Measurements from ENCODE around the gene COL4A1. TPM values are rescaled to one million over a fixed set of nuclear protein-coding genes. Genes with fewer than 3 reads are reported as not detected.

Gene COL4A1
- 1,096 TPM for total RNA-seq
- polyA plus RNA-seq, result 334 TPM

DNA sequence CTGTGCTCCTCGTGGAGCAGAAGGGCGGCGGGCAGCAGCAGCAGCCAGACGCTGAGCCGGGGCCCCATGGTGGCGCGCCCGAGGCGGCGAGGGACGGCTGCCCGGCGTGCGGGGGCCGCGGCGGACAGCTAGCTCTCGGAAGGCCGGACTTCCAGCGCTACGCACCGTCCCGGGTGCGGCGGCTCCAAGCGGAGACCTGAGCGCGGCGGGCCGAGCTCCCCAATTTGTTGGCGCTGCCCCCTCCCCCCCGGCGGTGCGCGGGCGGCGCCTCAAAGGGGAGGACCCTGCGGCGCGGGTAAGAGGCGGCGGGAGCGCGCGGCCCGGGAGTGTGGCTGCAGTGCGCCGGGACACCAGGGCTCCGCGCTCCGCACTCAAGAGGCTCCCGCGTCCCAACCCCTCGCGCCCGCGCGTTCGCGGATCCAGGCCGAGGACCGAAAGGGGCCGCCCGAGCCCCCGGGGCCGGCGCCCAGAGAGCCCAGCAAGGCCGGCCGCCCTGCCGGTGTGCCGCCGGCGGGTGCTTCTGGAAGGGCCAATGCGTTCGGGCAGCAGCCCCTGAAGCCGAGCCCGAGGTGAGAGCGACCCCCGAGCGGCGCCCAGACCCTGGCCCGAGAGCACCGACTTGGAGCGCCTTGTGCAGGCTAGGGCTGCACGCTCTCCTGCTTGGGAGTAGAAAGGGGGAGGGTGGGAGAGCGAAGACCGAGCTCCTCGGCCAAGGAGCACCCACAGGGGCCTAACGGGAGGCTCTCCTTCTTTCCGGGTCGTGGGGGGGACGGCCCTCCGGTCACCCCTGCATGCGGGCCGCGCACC lies at the start of gene COL4A1, which contains the start of gene COL4A2:
Gene COL4A1, minus strand, starts transcription at position 198 of the 807 bp plus-strand sequence. Its CDS starts 130 bp downstream, at position 68.
Gene COL4A2, plus strand, starts transcription at position 325 of the 807 bp plus-strand sequence. CDS start 620 bp downstream, outside the sequence.
- Histone ChIP-seq H3K27ac (ENCODE audit: low read depth) (peak within 1 kb of the TSS; percentile 90), H3K4me3 (ENCODE audit: low read depth, low read length) (peak within 1 kb of the TSS; percentile 70), H3K36me3 (ENCODE audit: insufficient read depth) (no peaks in the 10 kb centered on the region), H3K4me1 (ENCODE audit: insufficient read depth) (no peaks in the 10 kb centered on the region)
- DNase-seq (ENCODE audit: extremely low spot score), result no peak
- WGBS, result under 1% methylated on average over 91 of the region's 96 CpGs

DNA sequence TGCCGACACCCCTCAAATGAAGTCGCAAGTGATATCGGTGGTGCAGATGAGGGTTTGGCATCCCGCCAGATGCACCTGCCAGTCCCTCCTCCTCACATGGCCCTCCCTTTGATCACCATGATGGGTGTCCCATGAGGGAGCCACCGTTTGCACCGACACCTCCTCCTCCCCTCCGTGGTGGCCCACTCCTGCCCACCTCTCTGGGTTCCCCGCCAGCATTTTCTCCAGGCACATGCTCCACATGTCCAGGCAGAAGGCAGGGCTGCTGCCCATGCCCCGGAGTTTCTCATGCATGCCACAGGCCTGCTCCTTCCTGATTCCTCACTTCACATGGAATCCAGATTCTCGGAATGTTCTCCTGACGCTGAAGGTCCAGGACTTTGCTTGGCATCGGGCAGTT lies 49.4 kb upstream of the COL4A1 start:
- 72% methylated on average over 12 of the region's 12 CpGs for WGBS
- Histone ChIP-seq H3K4me1 (ENCODE audit: insufficient read depth) (no peaks in the 10 kb centered on the region), H3K27ac (ENCODE audit: low read depth) (no peak overlapping the region), H3K4me3 (ENCODE audit: low read depth, low read length) (no peak overlapping the region), H3K36me3 (ENCODE audit: insufficient read depth) (no peaks in the 10 kb centered on the region)
- DNase-seq (ENCODE audit: extremely low spot score), result no peak

DNA sequence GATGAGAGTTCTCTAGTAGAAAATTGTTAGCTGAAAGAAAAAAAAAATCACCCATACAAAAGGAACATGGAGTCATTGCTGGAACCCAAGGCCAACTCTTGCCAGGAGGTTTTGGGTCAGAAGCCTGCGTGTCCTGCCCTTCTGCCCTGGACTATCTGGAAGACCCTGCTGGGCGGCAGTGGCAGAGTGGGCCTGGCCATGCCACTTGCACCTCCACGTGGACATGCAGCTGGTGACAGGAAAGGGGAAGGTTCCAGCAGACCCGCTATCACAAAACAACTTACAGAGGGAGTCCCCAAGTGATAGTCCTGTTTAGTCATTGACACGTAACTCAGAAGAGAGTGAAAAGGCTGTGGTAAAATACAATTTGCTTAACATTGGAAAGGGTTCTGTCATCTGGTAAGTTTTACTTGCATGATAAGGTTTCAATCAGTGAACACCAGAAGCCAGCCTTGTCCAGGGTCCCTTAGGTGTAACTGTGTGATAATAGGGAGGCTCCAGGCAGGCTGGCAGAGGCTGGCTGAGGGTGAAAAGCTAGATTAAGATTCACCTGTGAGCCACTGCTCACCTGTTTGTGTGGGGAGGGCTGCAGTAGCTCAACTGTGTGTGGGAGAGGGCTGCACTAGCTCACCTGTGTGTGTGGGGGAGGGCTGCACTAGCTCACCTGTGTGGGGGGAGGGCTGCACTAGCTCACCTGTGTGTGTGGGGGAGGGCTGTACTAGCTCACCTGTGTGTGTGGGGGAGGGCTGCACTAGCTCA lies 47.9 kb upstream of the COL4A1 start:
- H3K27ac ChIP-seq (ENCODE audit: low read depth), result no peak overlapping the region
- WGBS, result 80% methylated on average over 5 of the region's 5 CpGs
- no peaks in the 10 kb centered on the region for H3K36me3 ChIP-seq (ENCODE audit: insufficient read depth)
- no peaks in the 10 kb centered on the region for H3K4me1 ChIP-seq (ENCODE audit: insufficient read depth)
- no peak for DNase-seq (ENCODE audit: extremely low spot score)
- H3K4me3 ChIP-seq (ENCODE audit: low read depth, low read length), result no peak overlapping the region

DNA sequence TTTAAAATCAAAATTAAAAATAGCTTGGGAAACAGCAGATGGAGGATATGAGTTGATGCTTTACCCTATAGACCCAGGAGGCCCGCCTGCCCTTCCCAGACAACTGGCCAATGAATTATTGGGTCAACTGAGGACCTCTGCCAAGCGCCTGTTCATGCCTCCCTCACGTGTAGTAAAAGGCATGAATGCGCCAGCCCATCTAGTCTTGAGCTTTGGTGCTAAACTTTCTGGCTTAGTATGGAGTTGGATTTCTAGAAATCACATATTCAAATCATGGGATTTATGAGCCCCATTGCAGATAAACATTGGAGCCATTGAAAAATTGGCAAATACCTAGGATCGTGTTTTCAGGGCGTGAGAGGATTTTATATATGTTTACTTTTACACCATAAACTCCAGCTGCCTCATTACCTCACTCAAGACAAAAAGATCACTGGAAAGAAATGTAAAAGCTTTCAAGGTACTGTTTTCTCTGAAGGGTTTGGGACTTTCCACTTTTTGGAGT lies 47.2 kb upstream of the COL4A1 start:
- Histone ChIP-seq H3K4me3 (ENCODE audit: low read depth, low read length) (no peak overlapping the region), H3K4me1 (ENCODE audit: insufficient read depth) (no peaks in the 10 kb centered on the region), H3K36me3 (ENCODE audit: insufficient read depth) (no peaks in the 10 kb centered on the region), H3K27ac (ENCODE audit: low read depth) (no peak overlapping the region)
- WGBS, result 37% methylated on average over 6 of the region's 6 CpGs
- no peak for DNase-seq (ENCODE audit: extremely low spot score)

DNA sequence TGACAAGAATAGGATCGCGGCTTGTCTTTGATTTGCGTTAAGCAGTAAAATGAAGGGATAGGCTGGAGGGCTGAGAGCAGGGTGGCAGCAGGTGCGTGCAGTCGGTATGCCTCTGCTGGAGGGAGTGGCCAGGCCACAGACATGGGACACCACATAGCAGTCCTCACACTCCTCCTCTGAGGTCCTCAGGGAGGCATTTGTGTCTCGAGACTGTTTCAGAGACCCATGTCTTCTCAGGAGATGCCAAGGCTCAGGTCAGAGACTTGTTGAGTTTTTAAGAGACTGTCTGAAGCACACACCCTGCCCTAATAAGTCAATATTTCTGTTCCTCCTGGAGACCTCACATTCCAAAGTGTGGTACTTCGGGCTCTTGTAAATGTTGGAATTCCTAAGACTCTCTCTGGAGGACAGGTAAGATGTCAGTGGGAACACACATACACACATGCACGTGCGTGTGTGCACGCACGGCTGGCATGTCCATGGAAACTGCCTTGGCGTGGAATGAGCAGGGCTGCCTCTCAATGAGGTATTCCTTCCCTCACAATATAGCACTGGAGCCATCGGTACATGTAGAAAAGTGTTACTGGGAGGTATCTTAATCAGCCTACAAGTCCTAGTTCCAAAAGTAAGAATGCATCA lies 46.5 kb upstream of the COL4A1 start:
- DNase-seq (ENCODE audit: extremely low spot score), result no peak

DNA sequence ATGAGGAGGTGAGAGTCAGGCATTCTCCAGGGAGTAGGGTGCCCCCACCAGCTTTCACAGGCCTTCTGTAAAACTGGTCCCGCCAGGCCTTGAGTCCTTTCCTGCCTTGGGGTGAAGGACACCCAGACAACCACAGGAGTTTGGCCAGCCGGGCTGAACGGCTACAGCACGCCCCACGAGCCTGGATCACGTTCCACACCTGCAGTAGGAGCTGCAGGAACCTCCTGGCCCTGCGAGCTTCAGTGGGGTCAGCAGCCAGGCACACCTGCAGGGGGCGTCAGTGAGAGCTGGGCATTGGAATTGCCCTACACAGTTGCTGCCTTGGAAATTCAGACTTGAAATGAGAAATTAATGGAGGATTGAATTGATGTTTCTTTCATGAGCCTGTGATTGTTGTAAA lies 45.8 kb upstream of the COL4A1 start:
- 72% methylated on average over 8 of the region's 8 CpGs for WGBS
- H3K27ac ChIP-seq (ENCODE audit: low read depth), result no peak overlapping the region
- DNase-seq (ENCODE audit: extremely low spot score), result no peak
- no peak overlapping the region for H3K4me3 ChIP-seq (ENCODE audit: low read depth, low read length)
- no peaks in the 10 kb centered on the region for H3K4me1 ChIP-seq (ENCODE audit: insufficient read depth)
- H3K36me3 ChIP-seq (ENCODE audit: insufficient read depth), result no peaks in the 10 kb centered on the region

More for the DNA sequence above, 46.5 kb upstream of the COL4A1 start:
- no peak overlapping the region for H3K27ac ChIP-seq (ENCODE audit: low read depth)
- H3K4me3 ChIP-seq (ENCODE audit: low read depth, low read length), result no peak overlapping the region
- WGBS, result 73% methylated on average over 13 of the region's 13 CpGs
- H3K36me3 ChIP-seq (ENCODE audit: insufficient read depth), result no peaks in the 10 kb centered on the region
- no peaks in the 10 kb centered on the region for H3K4me1 ChIP-seq (ENCODE audit: insufficient read depth)

DNA sequence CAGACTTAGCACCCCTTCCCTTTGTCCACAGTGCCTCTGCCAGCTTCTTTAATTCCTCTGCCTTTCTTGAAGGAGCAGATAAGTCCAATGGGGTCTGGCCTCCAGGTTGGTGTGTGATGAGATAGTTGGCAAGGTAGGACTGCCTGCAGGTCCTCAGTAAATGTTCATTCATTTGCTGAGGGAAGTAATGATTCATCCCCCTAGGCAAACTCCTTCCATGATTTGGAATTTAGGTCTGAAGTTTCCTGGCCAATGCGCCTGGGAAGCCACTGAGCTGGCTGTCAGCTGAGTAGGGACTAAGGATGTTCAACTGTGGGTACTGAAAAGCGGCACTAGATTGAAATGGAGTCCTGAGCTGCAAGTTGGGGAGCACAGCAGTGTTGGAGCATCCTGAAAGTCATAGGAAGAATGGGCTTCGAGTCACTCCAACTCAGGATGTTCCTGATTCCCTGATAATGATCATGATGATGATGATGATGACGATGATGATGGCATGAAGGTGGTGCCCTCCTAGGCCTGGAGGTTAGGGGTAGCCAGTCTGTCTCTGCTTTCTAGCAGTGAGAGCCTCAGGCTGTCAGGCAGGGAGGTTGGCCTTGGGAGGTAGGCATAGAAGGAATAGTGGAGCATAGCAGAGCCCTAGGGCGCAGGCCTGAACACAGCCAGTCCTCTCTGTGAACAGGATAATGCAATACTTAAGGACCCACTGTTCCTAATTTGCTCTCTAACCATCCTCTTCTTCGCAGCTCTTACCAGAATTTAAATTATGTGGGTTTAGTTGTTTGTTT lies 44.9 kb upstream of the COL4A1 start:
- 92% methylated on average over 6 of the region's 6 CpGs for WGBS
- Histone ChIP-seq H3K4me3 (ENCODE audit: low read depth, low read length) (no peak overlapping the region), H3K27ac (ENCODE audit: low read depth) (no peak overlapping the region), H3K36me3 (ENCODE audit: insufficient read depth) (no peaks in the 10 kb centered on the region), H3K4me1 (ENCODE audit: insufficient read depth) (no peaks in the 10 kb centered on the region)
- no peak for DNase-seq (ENCODE audit: extremely low spot score)

DNA sequence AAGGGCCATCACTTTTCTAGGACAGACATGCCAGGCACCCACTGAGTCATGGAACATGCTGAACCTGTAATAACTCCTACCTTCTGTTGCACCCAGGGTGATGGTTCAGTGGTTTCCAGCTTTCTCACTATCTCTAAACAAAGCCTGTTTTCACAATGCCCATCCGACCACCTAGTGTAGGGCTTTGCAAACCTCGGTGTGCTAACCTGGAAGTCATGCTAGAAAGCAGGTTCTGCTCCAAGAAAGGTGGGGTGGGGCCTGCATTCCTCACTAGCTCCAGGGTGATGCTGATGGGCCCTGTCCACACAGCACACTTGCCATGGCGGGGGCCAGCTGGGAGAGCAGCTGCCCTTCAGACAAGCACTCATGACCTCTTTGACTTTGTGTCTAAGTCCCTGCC lies 43.6 kb upstream of the COL4A1 start:
- H3K27ac ChIP-seq (ENCODE audit: low read depth), result no peak overlapping the region
- WGBS, result 70% methylated on average over 3 of the region's 3 CpGs
- H3K36me3 ChIP-seq (ENCODE audit: insufficient read depth), result no peaks in the 10 kb centered on the region
- no peaks in the 10 kb centered on the region for H3K4me1 ChIP-seq (ENCODE audit: insufficient read depth)
- no peak for DNase-seq (ENCODE audit: extremely low spot score)
- H3K4me3 ChIP-seq (ENCODE audit: low read depth, low read length), result no peak overlapping the region

DNA sequence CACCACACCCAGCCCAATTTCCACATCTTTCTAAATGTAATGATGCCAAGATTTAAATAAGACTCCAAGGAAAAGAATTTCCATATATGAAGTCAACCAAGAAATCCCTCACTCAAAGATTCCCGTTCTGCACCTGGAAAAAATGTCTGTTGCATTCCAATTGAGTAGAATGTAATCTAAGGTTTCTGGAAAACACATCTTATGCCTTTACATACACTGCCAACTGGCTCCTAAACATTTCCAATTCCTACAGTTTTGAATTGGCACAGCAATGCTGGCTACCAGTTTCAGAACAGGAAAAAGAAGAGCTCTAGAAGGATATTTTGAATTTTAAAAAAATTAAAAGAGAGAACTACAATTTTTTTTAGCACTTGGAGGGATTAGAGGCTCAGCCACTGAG lies 43.1 kb upstream of the COL4A1 start:
- no peaks in the 10 kb centered on the region for H3K4me1 ChIP-seq (ENCODE audit: insufficient read depth)
- no peaks in the 10 kb centered on the region for H3K36me3 ChIP-seq (ENCODE audit: insufficient read depth)
- WGBS, result 80% methylated on average over 1 of the region's 1 CpG
- H3K4me3 ChIP-seq (ENCODE audit: low read depth, low read length), result no peak overlapping the region
- no peak for DNase-seq (ENCODE audit: extremely low spot score)
- no peak overlapping the region for H3K27ac ChIP-seq (ENCODE audit: low read depth)

DNA sequence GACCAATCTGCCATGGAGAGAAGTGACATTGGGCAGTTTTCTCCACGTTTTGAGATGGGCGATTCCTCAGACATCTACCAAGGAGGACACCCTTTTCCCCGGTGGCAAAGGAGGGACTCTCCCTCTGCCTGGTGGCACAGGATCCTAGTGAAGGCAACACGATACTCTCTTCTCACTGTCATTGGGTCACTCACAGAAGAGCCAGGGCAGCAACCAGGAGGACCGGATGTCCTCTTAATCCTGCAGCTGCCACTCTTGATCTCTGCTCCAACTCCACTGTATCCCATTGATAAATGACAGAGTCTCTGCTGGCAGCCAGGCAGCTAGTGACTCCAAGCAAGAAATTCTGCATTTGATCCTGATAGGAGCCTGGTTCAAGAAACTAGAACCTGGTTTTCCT lies 42.3 kb upstream of the COL4A1 start:
- Histone ChIP-seq H3K4me1 (ENCODE audit: insufficient read depth) (no peaks in the 10 kb centered on the region), H3K36me3 (ENCODE audit: insufficient read depth) (no peaks in the 10 kb centered on the region), H3K27ac (ENCODE audit: low read depth) (no peak overlapping the region), H3K4me3 (ENCODE audit: low read depth, low read length) (no peak overlapping the region)
- DNase-seq (ENCODE audit: extremely low spot score), result no peak
- 82% methylated on average over 5 of the region's 5 CpGs for WGBS

DNA sequence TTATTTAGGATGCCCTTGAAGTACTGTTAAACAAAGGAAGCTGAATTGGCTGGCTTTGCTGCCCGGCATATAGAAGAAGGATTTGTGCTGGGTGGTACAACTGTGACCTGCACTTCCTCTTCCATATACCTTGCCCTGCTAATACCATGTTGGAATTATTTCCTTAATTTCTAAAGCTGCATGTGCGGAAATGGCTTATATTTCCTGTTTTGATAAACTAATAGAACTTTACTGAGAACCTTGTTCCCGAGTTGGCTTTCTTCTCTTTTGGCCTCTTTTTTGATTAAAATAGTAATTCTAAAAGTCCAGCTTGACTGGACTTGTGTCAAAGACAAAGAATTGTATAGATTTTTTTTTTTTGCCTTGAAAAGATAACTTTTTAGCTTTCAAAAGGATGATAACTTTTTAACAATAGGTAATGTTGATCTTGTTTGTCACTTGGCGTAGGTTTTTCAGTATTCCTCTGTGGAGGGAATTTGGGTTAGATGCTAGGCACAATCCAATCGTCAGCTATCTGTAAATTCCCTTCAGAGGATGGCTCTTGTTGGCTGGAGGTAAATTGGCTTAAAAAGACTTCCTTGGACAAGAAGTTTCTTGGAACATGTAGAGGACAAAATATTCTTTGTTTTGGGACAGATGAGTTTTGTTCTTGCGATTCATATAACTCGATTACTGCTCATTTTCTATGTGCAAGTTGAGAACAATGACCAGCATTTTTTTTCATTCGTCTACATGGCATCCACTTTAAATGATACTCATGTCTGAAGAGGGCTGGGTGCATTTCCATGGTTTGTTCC lies 41.5 kb upstream of the COL4A1 start:
- H3K4me1 ChIP-seq (ENCODE audit: insufficient read depth), result no peaks in the 10 kb centered on the region
- no peak for DNase-seq (ENCODE audit: extremely low spot score)
- 73% methylated on average over 8 of the region's 8 CpGs for WGBS
- H3K36me3 ChIP-seq (ENCODE audit: insufficient read depth), result no peaks in the 10 kb centered on the region
- no peak overlapping the region for H3K27ac ChIP-seq (ENCODE audit: low read depth)
- H3K4me3 ChIP-seq (ENCODE audit: low read depth, low read length), result no peak overlapping the region

DNA sequence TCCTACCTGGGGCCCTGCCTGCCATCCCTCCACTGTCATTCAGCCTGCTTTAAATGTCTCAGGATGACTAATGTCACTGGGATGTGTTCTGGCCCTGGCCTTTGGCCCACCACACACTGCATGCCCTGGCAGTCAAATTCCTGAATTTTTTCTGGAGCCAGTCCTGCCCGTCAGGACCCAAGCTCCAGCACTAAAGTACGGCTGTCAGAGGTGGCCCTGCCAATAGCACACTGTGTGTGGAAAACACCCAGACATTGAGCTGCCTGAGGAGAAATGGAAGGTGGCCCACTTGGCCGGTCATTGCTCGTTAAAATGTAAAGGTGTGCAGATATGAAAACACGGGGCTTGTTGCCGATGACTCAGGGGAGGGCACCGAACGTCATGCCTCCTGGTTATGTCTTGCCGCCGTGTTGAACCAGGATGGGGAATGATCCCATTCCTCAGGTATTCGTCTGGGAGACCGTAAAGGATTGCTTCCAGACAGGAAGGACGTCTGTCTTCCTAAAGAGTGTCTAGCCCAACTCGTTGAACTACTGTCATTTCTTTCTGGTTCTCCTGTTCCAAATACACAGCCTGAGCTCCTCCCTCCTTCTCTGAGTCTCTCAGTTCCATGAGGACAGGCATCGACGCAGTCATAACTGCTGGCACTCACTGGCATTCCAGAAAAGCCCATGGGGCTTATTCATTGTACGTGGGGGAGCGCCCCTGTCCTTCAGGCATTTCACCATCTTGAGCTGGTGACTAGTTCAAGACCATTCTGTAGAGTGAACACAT lies 40.8 kb upstream of the COL4A1 start:
- DNase-seq (ENCODE audit: extremely low spot score), result no peak
- Histone ChIP-seq H3K27ac (ENCODE audit: low read depth) (no peak overlapping the region), H3K4me1 (ENCODE audit: insufficient read depth) (no peaks in the 10 kb centered on the region), H3K36me3 (ENCODE audit: insufficient read depth) (no peaks in the 10 kb centered on the region), H3K4me3 (ENCODE audit: low read depth, low read length) (no peak overlapping the region)
- WGBS, result 58% methylated on average over 18 of the region's 18 CpGs
